CD4-positive, alpha-beta T cell (primary cell): ENCODE results near the gene PGC. TPM values are rescaled to one million over a fixed set of nuclear protein-coding genes. Genes with fewer than 3 reads are reported as not detected.

Experiments used
- ATAC-seq: fragments of 200-7000 bp; cut with Tn5 transposase; one replicate; pipeline ENCODE4 v1.10.0; 2022; ENCODE audit warnings: mild to moderate bottlenecking; ENCODE audit not compliant: poor library complexity
- CTCF ChIA-PET: fragments of 350-600 bp; sonication (Branson Sonifier 250); formaldehyde crosslinking; loops from one replicate; lab custom pipeline; 2021; ENCODE audit warnings: antibody characterized with exemption, inconsistent platforms; lab: Charles Lee
- POLR2A ChIA-PET: fragments of 350-600 bp; sonication (Branson Sonifier 250); formaldehyde crosslinking; loops from one replicate; lab custom pipeline; 2021; ENCODE audit warnings: antibody characterized with exemption, inconsistent platforms; lab: Charles Lee
- DNase-seq, 14 experiments: peaks; one replicate each; pipeline ENCODE4 v3.0.0-alpha.2; 2013 to 2020; ENCODE audit warnings: mixed read lengths in 2 of 14
- H3K27ac ChIP-seq, 2 donors: one replicate each; pipeline versions ENCODE4 v1.5.1 to v1.7.0; 2013; ENCODE audit warnings: low read length in 2 of 2, low read depth in 1 of 2, mild to moderate bottlenecking in 1 of 2
- H3K27me3 ChIP-seq, 2 experiments: 1 replicate in 1 of 2; 2 replicates in 1 of 2; pipeline versions ENCODE4 v1.6.1 to v1.7.0; 2013; ENCODE audit warnings: low read length in 2 of 2, control low read depth in 1 of 2, mild to moderate bottlenecking in 1 of 2, moderate library complexity in 1 of 2; ENCODE audit not compliant: insufficient read depth in 2 of 2, control insufficient read depth in 1 of 2
- H3K36me3 ChIP-seq: one replicate; pipeline ENCODE4 v1.6.1; 2013; ENCODE audit warnings: low read length, control low read depth; ENCODE audit not compliant: insufficient read depth
- H3K4me1 ChIP-seq: one replicate; pipeline ENCODE4 v1.6.1; 2013; ENCODE audit warnings: low read length, control low read depth; ENCODE audit not compliant: insufficient read depth
- H3K4me3 ChIP-seq: one replicate; pipeline ENCODE4 v1.5.1; 2013; ENCODE audit warnings: mild to moderate bottlenecking, low read length, moderate library complexity
- H3K9me3 ChIP-seq, 2 experiments: 1 replicate in 1 of 2; 2 replicates in 1 of 2; pipeline versions ENCODE4 v1.6.1 to v1.7.0; 2013; ENCODE audit warnings: low read length in 2 of 2, mild to moderate bottlenecking in 2 of 2, control low read depth in 1 of 2, moderate library complexity in 1 of 2; ENCODE audit not compliant: control insufficient read depth in 1 of 2, insufficient read depth in 1 of 2
- H3K27ac Mint-ChIP-seq: one replicate; pipeline ENCODE4 v1.8.0; 2020; ENCODE audit warnings: mixed read lengths
- H3K27me3 Mint-ChIP-seq: one replicate; pipeline ENCODE4 v1.8.0; 2021; ENCODE audit warnings: mixed read lengths
- H3K36me3 Mint-ChIP-seq: one replicate; pipeline ENCODE4 v1.8.0; 2021; ENCODE audit warnings: low read depth, mixed read lengths
- H3K4me1 Mint-ChIP-seq: one replicate; pipeline ENCODE4 v1.8.0; 2021; ENCODE audit warnings: low read depth, mixed read lengths
- H3K4me3 Mint-ChIP-seq: one replicate; pipeline ENCODE4 v1.8.0; 2020; ENCODE audit warnings: mild to moderate bottlenecking, mixed read lengths
- H3K9me3 Mint-ChIP-seq: one replicate; pipeline ENCODE4 v1.8.0; 2020; ENCODE audit warnings: mixed read lengths
- intact Hi-C, 2 experiments: fragments of 100-400 bp; cut with DNase I in 1 of 2; cut with micrococcal nuclease in 1 of 2; formaldehyde crosslinking; loops; one replicate each; pipeline versions ENCODE4 v1.15.1 to v1.9.0; 2023 to 2025; cut with DNase I, micrococcal nuclease
- total RNA-seq, 174 experiments: library from RNA in 2 of 174; stranded (reverse) in 2 of 174; gene quantifications; one replicate each; pipeline ENCODE4 v1.2.3 and lab custom pipeline; 2021 to 2026
- TF ChIP-seq, protein P1 (sequence below): fragments of 200-600 bp; IDR thresholded peaks from one replicate; pipeline ENCODE4 v1.8.0; 2022; ENCODE audit warnings: antibody characterized with exemption, mild to moderate bottlenecking

PGC gene
- total RNA-seq, 2 experiments from 2014 or later = not detected

- ChIA-PET CTCF (no interaction called here), POLR2A (no interaction called here)
- H3K27ac Mint-ChIP-seq = no peak overlapping the region
- Histone ChIP-seq H3K4me1 (no peaks in the 10 kb centered on the region), H3K9me3 (no peaks in the 10 kb centered on the region), H3K27ac (no peak overlapping the region), H3K36me3 (no peaks in the 10 kb centered on the region), H3K4me3 (no peak overlapping the region), H3K27me3 (peaks cover 0 to 3% of the 10 kb centered on the region in 2 experiments)
- no peaks in the 10 kb centered on the region for H3K4me1 Mint-ChIP-seq
- intact Hi-C loops = no loop called here
- H3K4me3 Mint-ChIP-seq = no peak overlapping the region
- TF ChIP-seq, protein P1, sequence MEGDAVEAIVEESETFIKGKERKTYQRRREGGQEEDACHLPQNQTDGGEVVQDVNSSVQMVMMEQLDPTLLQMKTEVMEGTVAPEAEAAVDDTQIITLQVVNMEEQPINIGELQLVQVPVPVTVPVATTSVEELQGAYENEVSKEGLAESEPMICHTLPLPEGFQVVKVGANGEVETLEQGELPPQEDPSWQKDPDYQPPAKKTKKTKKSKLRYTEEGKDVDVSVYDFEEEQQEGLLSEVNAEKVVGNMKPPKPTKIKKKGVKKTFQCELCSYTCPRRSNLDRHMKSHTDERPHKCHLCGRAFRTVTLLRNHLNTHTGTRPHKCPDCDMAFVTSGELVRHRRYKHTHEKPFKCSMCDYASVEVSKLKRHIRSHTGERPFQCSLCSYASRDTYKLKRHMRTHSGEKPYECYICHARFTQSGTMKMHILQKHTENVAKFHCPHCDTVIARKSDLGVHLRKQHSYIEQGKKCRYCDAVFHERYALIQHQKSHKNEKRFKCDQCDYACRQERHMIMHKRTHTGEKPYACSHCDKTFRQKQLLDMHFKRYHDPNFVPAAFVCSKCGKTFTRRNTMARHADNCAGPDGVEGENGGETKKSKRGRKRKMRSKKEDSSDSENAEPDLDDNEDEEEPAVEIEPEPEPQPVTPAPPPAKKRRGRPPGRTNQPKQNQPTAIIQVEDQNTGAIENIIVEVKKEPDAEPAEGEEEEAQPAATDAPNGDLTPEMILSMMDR = no peak
- ATAC-seq = no peak
- no peaks in the 10 kb centered on the region for H3K27me3 Mint-ChIP-seq
- no peaks in the 10 kb centered on the region for H3K36me3 Mint-ChIP-seq
- H3K9me3 Mint-ChIP-seq = no peaks in the 10 kb centered on the region
- DNase-seq = no peak
Measured at GRCh38 chr6:41748542-41748941, 1.3 kb upstream of the PGC start.

DNA sequence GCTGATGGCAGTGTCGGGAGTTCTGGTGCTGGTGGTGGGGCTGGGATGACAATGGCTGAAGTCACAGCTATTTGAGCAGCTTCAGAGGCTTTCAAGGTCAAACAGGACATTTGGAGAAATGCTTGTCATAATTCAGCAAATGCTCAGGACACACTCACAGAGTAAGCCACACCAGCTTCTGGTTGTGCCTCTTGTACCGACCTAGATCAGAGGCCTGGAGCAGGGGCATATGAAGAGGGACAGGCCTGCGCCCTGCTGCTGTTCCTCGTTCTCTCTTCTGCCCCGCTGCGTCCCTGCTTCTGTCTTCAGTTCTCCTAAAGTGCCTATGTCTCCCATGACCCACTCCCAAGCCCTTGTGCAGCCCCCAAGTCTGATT is 893 bp upstream of the PGC start:
- H3K4me3 Mint-ChIP-seq = no peak overlapping the region
- no peaks in the 10 kb centered on the region for H3K9me3 Mint-ChIP-seq
- H3K4me1 Mint-ChIP-seq = no peaks in the 10 kb centered on the region
- Histone ChIP-seq H3K4me1 (no peaks in the 10 kb centered on the region), H3K9me3 (no peaks in the 10 kb centered on the region), H3K4me3 (no peak overlapping the region), H3K27ac (no peak overlapping the region), H3K36me3 (no peaks in the 10 kb centered on the region), H3K27me3 (peaks cover 0 to 3% of the 10 kb centered on the region in 2 experiments)
- ATAC-seq (no peak), DNase-seq (no peak)
- H3K27me3 Mint-ChIP-seq = no peaks in the 10 kb centered on the region
- CTCF ChIA-PET = no interaction called here
- no peaks in the 10 kb centered on the region for H3K36me3 Mint-ChIP-seq
- intact Hi-C loops = no loop called here
- TF ChIP-seq, protein P1 = no peak
- H3K27ac Mint-ChIP-seq = no peak overlapping the region
- POLR2A ChIA-PET = no interaction called here

GRCh38 chr6:41746107-41746506 is 1.1 kb downstream of the PGC start:
- DNase-seq (no peak), ATAC-seq (no peak)
- TF ChIP-seq, protein P1 = no peak
- no peaks in the 10 kb centered on the region for H3K36me3 Mint-ChIP-seq
- H3K27me3 Mint-ChIP-seq = no peaks in the 10 kb centered on the region
- H3K27ac Mint-ChIP-seq = no peak overlapping the region
- H3K36me3 ChIP-seq = no peaks in the 10 kb centered on the region
- POLR2A ChIA-PET = no interaction called here
- peaks cover 0 to 3% of the 10 kb centered on the region in 2 experiments for H3K27me3 ChIP-seq
- H3K9me3 ChIP-seq = no peaks in the 10 kb centered on the region
- no peak overlapping the region for H3K4me3 Mint-ChIP-seq
- intact Hi-C loops = no loop called here
- H3K27ac ChIP-seq = no peak overlapping the region
- H3K9me3 Mint-ChIP-seq = no peaks in the 10 kb centered on the region
- CTCF ChIA-PET = no interaction called here
- no peaks in the 10 kb centered on the region for H3K4me1 Mint-ChIP-seq
- H3K4me3 ChIP-seq = no peak overlapping the region
- H3K4me1 ChIP-seq = no peaks in the 10 kb centered on the region
